Heart left ventricle (tissue), 16 donors: Measurements from ENCODE around the gene NKAIN2. TPM values are rescaled to one million over a fixed set of nuclear protein-coding genes. Genes with fewer than 3 reads are reported as not detected.

Experiments
- ATAC-seq, 4 donors: fragments of 200-7000 bp; cut with Tn5 transposase; one replicate each; pipeline ENCODE4 v1.9.1; 2020 to 2022; ENCODE audit warnings: moderate library complexity in 4 of 4, mild to moderate bottlenecking in 3 of 4, moderate number of reproducible peaks in 1 of 4
- DNase-seq, 5 donors: peaks; one replicate each; pipeline ENCODE4 v3.0.0-alpha.2; 2020
- H3K27ac ChIP-seq, 12 donors: fragments of 200-600 bp; sonication (generic) in 4 of 12; one replicate each; pipeline versions ENCODE4 v1.5.0 to v1.8.0; 2016 to 2022; ENCODE audit warnings: mild to moderate bottlenecking in 2 of 12
- H3K27me3 ChIP-seq, 9 donors: fragments of 200-600 bp; sonication (generic) in 2 of 9; one replicate each; pipeline versions ENCODE4 v1.5.1 to v1.8.0; 2016 to 2022; ENCODE audit warnings: mild to moderate bottlenecking in 3 of 9
- H3K36me3 ChIP-seq, 9 donors: fragments of 200-600 bp; sonication (generic) in 2 of 9; one replicate each; pipeline versions ENCODE4 v1.5.0 to v1.8.0; 2018 to 2022; ENCODE audit warnings: mild to moderate bottlenecking in 2 of 9
- H3K4me1 ChIP-seq, 12 donors: fragments of 200-600 bp; sonication (generic) in 4 of 12; one replicate each; pipeline versions ENCODE4 v1.5.0 to v1.8.0; 2016 to 2022; ENCODE audit warnings: mild to moderate bottlenecking in 3 of 12
- H3K4me3 ChIP-seq, 12 donors: fragments of 200-600 bp; sonication (generic) in 4 of 12; one replicate each; pipeline versions ENCODE4 v1.5.0 to v1.8.0; 2017 to 2022; ENCODE audit warnings: mild to moderate bottlenecking in 9 of 12, moderate library complexity in 4 of 12
- H3K9me3 ChIP-seq, 12 donors: fragments of 200-600 bp; sonication (generic) in 4 of 12; one replicate each; pipeline versions ENCODE4 v1.5.0 to v1.8.0; 2016 to 2022; ENCODE audit warnings: mild to moderate bottlenecking in 1 of 12
- POLR2A ChIP-seq, 2 donors: fragments of 450-650 bp; IDR thresholded peaks; one replicate each; pipeline ENCODE4 v1.6.1; 2017; ENCODE audit warnings: antibody characterized with exemption in 2 of 2, mild to moderate bottlenecking in 2 of 2, moderate library complexity in 2 of 2
- WGBS, 4 donors: extraction: QIAGEN DNeasy Blood & Tissue Kit in 2 of 4; methylation state at CpG; one replicate each; pipeline versions ENCODE4 v1.1.5 to v1.1.7; 2013 to 2018; 5-methylcytosine and 5-hydroxymethylcytosine counted together
- intact Hi-C, 10 donors: fragments of 100-400 bp; cut with DNase I; formaldehyde crosslinking; loops; one replicate each; pipeline versions ENCODE4 v1.11.1 to v1.14.2; 2022
- polyA plus RNA-seq, 2 donors: library from polyadenylated mRNA; stranded (reverse); fragments of 200-250 nt; gene quantifications; one replicate each; pipeline ENCODE4 v1.2.3, GENCODE V29; 2013
- total RNA-seq, 9 donors: library from RNA; depleted of rRNA in 2 of 9; stranded (reverse); fragments of >200 nt in 2 of 9; fragmentation: NEBNext Ultra II Directional in 3 of 9; extraction: Animal tissue kit (Norgen Biotek cat#: 25700) in 3 of 9; gene quantifications; one replicate each; pipeline versions ENCODE4 v1.1.0 to v1.2.4, GENCODE V29; 2016 to 2023
- TF ChIP-seq, protein P1 (sequence below), 12 donors: fragments of 200-600 bp; sonication (generic) in 4 of 12; IDR thresholded peaks; one replicate each; pipeline versions ENCODE4 v1.5.0 to v1.8.0; 2018 to 2022; ENCODE audit warnings: antibody characterized with exemption in 12 of 12, mild to moderate bottlenecking in 5 of 12
- donor health status: ischemic (EF 13 %, LVEDD 7.1; RV severe dilation, severe dysfunction).
- donor health status: healthy with polysubstance abuse.
- donor health status: DM: no; HTN: yes; CAD: no.
- donor health status: DM: no; HTN: no; CAD: no.
- donor health status: ischemic (EF 25% LVEDD 6.9; RV normal size, moderate dysfunction).
- donor health status: ischemic (EF 25% LVEDD 5.7; RV mildly dilated, moderate dysfunction).
- donor health status: healthy.
- donor health status: DM: yes; HTN: yes; CAD: no.
- donor health status: ischemic (EF 35%, LVEDD 5.7; RV mildly dilated, moderate dysfunction).
- donor health status: nonischemic (EF 11% LVEDD 7.7; RV severe dilation, severe dysfunction).
- donor health status: DM: yes; HTN: yes; CAD: no.
- donor health status: PGD.
- donor health status: ischemic (EF 29% LVEDD 5.4; RV normal size, mild dysfunction).
- donor health status: nonischemic (EF 23%, LVEDD 6.1; RV moderate dilation, normal function).

Gene NKAIN2
- total and polyA plus RNA-seq, 11 donors, result 0.19 to 0.83 (median 0.33) TPM; not detected in 2

DNA sequence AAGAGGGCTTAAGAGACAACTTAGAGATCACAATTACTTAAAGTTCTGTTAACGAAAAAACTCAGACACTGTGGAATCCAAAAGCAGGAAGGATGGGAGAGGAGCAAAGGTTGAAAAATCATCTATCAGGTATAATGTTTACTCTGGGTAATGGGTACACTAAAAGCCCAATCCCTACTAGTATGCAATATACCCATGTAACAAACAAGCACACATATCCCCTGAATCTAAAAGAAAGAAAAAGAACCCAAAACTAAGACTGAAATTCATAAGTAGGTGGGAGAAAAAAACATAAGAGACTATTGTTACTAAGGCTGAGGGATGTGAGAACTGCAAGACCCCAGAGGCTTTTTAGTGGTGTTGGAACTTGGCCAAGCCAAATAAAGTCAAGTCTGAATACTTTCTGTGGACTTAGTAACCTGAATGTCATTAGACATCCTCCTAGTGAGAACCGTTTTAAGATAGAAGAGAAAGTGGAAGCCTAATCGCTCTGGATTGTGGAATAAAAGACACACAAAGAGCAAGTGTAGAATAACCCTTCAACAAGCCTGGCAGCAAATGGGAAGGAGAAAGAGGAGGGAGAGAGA, 969.2 kb downstream of the NKAIN2 start:
- Histone ChIP-seq H3K36me3 (no peaks in the 10 kb centered on the region), H3K27ac (no peak overlapping the region), H3K4me1 (no peaks in the 10 kb centered on the region), H3K27me3 (peaks cover 0 to 4% (median 0%) of the 10 kb centered on the region in 9 donors), H3K9me3 (no peaks in the 10 kb centered on the region), H3K4me3 (no peak overlapping the region)
- DNase-seq (no peak), ATAC-seq (no peak)
- intact Hi-C loops, result no loop called here
- TF ChIP-seq, protein P1, sequence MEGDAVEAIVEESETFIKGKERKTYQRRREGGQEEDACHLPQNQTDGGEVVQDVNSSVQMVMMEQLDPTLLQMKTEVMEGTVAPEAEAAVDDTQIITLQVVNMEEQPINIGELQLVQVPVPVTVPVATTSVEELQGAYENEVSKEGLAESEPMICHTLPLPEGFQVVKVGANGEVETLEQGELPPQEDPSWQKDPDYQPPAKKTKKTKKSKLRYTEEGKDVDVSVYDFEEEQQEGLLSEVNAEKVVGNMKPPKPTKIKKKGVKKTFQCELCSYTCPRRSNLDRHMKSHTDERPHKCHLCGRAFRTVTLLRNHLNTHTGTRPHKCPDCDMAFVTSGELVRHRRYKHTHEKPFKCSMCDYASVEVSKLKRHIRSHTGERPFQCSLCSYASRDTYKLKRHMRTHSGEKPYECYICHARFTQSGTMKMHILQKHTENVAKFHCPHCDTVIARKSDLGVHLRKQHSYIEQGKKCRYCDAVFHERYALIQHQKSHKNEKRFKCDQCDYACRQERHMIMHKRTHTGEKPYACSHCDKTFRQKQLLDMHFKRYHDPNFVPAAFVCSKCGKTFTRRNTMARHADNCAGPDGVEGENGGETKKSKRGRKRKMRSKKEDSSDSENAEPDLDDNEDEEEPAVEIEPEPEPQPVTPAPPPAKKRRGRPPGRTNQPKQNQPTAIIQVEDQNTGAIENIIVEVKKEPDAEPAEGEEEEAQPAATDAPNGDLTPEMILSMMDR (IDR thresholded peaks at IDR 0.05), result no peak
- no peak for TF ChIP-seq POLR2A (IDR thresholded peaks at IDR 0.05)
- WGBS, 4 donors, result 44 to 56% (median 54%) methylated on average over 3 of the region's 3 CpGs

DNA sequence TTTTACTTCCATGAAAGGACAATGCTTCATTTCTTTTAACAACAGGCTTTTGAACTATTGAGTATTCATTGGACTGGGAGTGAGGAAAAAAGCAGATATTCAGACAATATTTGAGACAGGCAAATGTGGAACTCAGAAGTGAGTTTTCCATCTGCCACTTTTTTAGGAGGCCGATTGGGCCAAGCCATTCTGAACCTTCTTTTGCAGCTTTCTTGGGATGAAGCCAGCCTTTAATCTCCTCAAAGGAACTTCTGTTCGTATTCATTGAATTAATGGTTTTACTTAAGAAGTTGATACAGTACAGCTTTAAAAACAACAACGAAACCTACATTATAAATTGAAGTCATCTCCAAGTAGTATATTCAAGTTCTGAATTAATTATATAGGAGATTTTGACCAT, 971.5 kb downstream of the NKAIN2 start:
- TF ChIP-seq, protein P1 (IDR thresholded peaks at IDR 0.05), result no peak
- TF ChIP-seq POLR2A (IDR thresholded peaks at IDR 0.05), result no peak
- Histone ChIP-seq H3K36me3 (no peaks in the 10 kb centered on the region), H3K27ac (no peak overlapping the region), H3K4me3 (no peak overlapping the region), H3K27me3 (no peaks in the 10 kb centered on the region), H3K9me3 (no peaks in the 10 kb centered on the region), H3K4me1 (no peaks in the 10 kb centered on the region)
- WGBS, 4 donors, result 46 to 68% (median 58%) methylated on average over 3 of the region's 3 CpGs
- ATAC-seq (no peak), DNase-seq (no peak)
- intact Hi-C loops, result no loop called here

DNA sequence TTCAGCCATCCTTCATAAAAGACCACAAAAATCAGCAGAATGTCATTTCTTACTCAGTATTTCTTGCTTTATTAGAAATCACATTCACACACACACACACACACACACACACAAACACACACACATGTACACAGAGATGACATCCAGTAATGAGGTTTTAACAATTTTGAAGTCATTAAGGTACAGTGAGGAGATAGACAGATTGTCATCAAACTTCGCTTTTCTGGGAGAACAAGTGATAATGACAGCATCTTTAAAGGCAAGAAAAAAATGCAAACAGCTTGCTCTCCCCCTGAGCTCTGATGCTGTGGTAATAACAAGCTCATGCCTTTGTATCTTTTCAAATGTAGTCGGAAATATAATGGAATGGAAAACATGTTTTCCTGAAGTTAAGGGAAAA, 974.2 kb downstream of the NKAIN2 start:
- ATAC-seq (no peak), DNase-seq (no peak)
- Histone ChIP-seq H3K27ac (no peak overlapping the region), H3K27me3 (no peaks in the 10 kb centered on the region), H3K9me3 (no peaks in the 10 kb centered on the region), H3K36me3 (no peaks in the 10 kb centered on the region), H3K4me1 (no peaks in the 10 kb centered on the region), H3K4me3 (no peak overlapping the region)
- WGBS, 4 donors, result 76 to 88% (median 77%) methylated on average over 2 of the region's 2 CpGs
- TF ChIP-seq, protein P1 (IDR thresholded peaks at IDR 0.05), result no peak
- TF ChIP-seq POLR2A (IDR thresholded peaks at IDR 0.05), result no peak
- intact Hi-C loops, result no loop called here

DNA sequence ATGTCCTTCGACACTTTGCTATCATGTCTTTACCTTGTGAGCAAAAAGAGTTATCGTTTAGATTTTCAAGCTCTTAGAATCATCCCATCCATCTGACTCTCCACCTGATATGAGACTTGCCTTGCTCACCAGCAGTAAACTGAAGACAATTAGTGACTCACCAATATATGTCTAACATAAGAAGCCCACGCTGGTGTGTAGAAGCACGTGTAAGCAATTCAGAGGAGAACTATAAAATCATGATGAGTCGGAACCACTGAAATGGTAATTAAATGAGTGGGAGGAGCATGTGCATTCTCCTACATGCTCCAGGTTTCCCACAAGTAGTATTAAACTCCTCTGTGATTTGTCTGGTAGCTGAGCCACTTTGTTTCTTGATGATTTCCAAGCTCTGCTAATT, 977.0 kb downstream of the NKAIN2 start:
- DNase-seq, result no peak
- TF ChIP-seq POLR2A (IDR thresholded peaks at IDR 0.05), result no peak
- TF ChIP-seq, protein P1 (IDR thresholded peaks at IDR 0.05), result no peak
- Histone ChIP-seq H3K4me1 (no peaks in the 10 kb centered on the region), H3K36me3 (no peaks in the 10 kb centered on the region), H3K27ac (no peak overlapping the region), H3K4me3 (no peak overlapping the region), H3K27me3 (no peaks in the 10 kb centered on the region), H3K9me3 (no peaks in the 10 kb centered on the region)
- 87 to 94% (median 90%) methylated on average over 5 of the region's 5 CpGs for WGBS, 4 donors
- ATAC-seq, result no peak
- intact Hi-C loops, result loop anchor here in 1 of 10 donors (5.0 kb wide), 1 partner anchor 612 kb away; no protein-coding TSS in a partner anchor
